AG20443 (cell line): Measurements from ENCODE around the gene PRTG.
"Not testable (repeated sequence)": the region's sequence is repeated elsewhere in the genome, so short reads cannot be mapped to it uniquely, and the experiment has no call there.

Experiments used
- DNase-seq: peaks from one replicate; pipeline ENCODE4 v3.0.0; 2012; ENCODE audit warnings: low spot score, mixed read lengths

The PRTG gene

GRCh38 chr15:55742927-55743728 lies at the start of gene PRTG:
Gene PRTG, minus strand, starts transcription at chr15:55743152. Its CDS starts 221 bp downstream, at chr15:55742931.
- DNase-seq = peak; percentile 84

GRCh38 chr15:55791551-55792400 lies 48.8 kb upstream of the PRTG start:
- DNase-seq = peak; percentile 34

GRCh38 chr15:55789066-55789660 lies 46.2 kb upstream of the PRTG start:
- DNase-seq = no peak

GRCh38 chr15:55786341-55786740 lies 43.4 kb upstream of the PRTG start:
- DNase-seq = no peak

- not testable (repeated sequence) for DNase-seq
Observed at GRCh38 chr15:55785593-55785992, 42.6 kb upstream of the PRTG start.

- no peak for DNase-seq
Observed at GRCh38 chr15:55784286-55784685, 41.3 kb upstream of the PRTG start.

- no peak for DNase-seq
Observed at GRCh38 chr15:55782901-55783300, 39.9 kb upstream of the PRTG start.

- no peak for DNase-seq
Observed at GRCh38 chr15:55780292-55780691, 37.3 kb upstream of the PRTG start.

- no peak for DNase-seq
Observed at GRCh38 chr15:55778932-55779331, 36.0 kb upstream of the PRTG start.

- peak; percentile 20 for DNase-seq
Observed at GRCh38 chr15:55775316-55775715, 32.4 kb upstream of the PRTG start.

GRCh38 chr15:55774113-55774970 lies 31.4 kb upstream of the PRTG start:
- peak; percentile 56 for DNase-seq

GRCh38 chr15:55770806-55771205 lies 27.9 kb upstream of the PRTG start:
- no peak for DNase-seq

- DNase-seq = no peak
Observed at GRCh38 chr15:55770261-55770660, 27.3 kb upstream of the PRTG start.

GRCh38 chr15:55768670-55769185 lies 25.8 kb upstream of the PRTG start:
- no peak for DNase-seq

GRCh38 chr15:55766676-55767075 lies 23.7 kb upstream of the PRTG start:
- DNase-seq = no peak

- DNase-seq = no peak
Observed at GRCh38 chr15:55764398-55764797, 21.4 kb upstream of the PRTG start.

- DNase-seq = no peak
Observed at GRCh38 chr15:55758580-55758986, 15.6 kb upstream of the PRTG start.

GRCh38 chr15:55753433-55753832 lies 10.5 kb upstream of the PRTG start:
- not testable (repeated sequence) for DNase-seq

GRCh38 chr15:55750706-55751105 lies 7.8 kb upstream of the PRTG start:
- no peak for DNase-seq

GRCh38 chr15:55743729-55744655 lies 1.0 kb upstream of the PRTG start:
- no peak for DNase-seq
